GM04504 (cell line): ENCODE results near the gene ACHE.

ENCODE experiments used
- DNase-seq: peaks from one replicate; pipeline ENCODE4 v3.0.0-alpha.2; 2012; ENCODE audit warnings: low read depth

The ACHE gene

GRCh38 chr7:100896732-100897608 is 1.3 kb upstream of the ACHE start:
- no peak for DNase-seq

DNA sequence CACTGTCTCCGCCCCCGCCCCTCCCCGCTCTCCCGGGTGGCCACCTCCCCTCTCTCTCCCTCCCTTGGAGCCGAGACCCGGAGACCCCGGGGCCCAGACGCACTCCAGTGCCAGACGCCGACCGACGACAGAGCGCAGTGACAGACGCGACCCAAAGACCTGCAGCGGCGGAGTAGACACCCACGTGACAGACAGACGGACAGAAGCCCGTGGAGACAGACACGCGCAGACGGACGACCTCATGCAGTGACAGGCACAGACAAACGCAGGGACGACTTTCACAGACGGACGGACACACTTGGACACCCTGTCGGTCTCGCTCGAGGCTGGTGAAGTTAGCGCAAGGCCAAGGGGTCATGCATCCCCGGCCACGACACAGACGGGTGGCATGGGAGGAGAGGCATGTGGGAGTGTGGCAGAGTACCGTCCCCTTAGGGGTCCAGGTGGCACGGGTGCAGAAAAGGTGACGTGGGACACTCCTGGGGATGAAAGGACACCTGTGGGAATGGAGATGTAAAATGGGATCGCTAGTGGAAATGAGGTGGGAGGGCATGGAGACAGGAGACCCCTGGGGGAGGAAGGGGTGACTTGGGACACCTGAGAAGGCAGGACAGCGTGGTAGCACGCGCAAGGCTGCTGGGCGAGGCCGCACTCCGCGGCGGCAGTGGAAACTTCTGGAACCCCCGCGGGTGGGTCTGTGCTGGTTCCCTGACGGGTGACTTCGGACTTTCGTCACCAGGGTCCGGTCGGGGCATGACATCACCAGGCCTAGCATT is 456 bp upstream of the ACHE start:
- DNase-seq = no peak

DNA sequence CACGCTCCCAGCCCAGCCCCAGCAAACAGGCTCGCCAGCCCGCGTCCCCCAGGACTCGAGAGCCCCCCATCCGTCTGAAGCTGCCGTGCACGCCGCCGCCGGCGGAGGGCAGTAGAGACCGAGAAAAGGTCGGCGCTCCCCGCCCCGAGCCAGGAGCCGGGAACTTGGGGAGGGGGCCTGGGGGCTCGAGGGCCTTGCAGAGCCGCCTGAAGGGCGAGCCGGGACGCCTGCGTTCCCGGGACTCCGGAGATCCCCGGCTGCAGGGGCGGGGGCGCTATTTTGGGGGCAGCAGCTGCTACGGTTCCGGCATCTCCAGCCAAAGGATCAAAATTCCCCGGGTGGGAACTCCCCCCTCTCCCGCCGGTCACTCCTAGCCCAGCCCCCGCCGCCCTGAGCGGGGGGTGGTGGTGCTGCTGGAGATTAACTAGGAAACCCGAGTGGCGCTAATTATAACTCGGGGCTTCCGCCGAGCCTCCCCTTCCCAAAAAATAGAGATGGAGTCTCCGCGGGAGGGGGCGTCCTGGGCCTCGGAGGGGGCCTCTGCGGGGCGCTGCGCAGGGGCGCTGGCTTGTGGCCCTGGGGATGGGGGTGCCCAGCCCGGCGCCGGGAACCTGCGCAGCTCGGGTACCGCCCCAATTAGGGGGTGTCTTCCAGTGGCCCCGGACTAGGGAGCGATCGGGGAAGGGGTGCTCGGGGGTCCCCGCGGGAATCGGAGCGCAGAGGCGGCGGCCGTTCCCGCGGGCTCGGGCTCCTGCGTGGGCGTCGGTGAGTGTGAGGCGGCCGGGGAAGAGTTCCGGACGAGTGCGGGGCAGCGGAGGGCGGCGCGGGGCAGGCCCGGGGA is 608 bp downstream of the ACHE start:
- no peak for DNase-seq

DNA sequence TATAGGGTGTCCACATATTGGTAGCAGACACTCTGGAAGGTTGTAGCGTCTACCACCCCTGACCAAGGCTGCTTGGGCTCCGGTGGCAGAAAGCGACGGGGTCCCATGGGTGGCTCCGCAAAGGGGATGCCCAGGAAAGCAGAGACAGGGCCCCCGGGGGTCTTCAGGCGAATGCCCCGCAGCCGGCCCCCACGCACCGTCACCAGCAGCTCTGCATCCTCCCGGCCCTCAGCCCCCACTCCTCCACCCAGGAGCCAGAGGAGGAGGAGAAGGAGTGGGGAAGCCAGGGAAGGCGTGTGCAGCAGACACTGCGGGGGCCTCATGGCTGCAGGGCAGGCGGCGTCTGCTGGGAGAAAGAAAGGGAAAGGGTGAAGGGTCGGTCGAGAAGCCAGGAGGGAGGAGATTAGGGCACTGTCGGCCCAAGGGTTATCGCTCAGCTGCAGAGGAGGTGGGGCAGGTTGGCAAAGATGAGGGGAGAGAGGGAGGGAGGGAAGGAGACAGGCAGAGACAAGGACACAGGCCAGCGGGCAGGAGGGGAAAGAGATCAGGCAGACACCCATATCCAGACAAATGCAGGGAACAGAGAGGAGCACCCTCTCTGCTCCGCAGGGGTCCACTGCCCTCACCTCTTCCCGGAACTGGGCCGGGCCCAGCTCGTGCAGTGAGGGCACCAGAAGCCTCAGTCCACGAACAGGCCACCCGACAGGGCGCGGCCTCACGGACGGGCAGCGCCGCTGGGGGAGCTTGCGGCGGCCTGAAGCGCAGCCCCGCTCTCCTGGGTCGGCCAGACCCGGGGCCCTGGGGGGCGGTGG is 1.6 kb downstream of the ACHE start:
- DNase-seq = no peak

GRCh38 chr7:100893318-100893895 is 2.3 kb downstream of the ACHE start:
- DNase-seq = no peak

DNA sequence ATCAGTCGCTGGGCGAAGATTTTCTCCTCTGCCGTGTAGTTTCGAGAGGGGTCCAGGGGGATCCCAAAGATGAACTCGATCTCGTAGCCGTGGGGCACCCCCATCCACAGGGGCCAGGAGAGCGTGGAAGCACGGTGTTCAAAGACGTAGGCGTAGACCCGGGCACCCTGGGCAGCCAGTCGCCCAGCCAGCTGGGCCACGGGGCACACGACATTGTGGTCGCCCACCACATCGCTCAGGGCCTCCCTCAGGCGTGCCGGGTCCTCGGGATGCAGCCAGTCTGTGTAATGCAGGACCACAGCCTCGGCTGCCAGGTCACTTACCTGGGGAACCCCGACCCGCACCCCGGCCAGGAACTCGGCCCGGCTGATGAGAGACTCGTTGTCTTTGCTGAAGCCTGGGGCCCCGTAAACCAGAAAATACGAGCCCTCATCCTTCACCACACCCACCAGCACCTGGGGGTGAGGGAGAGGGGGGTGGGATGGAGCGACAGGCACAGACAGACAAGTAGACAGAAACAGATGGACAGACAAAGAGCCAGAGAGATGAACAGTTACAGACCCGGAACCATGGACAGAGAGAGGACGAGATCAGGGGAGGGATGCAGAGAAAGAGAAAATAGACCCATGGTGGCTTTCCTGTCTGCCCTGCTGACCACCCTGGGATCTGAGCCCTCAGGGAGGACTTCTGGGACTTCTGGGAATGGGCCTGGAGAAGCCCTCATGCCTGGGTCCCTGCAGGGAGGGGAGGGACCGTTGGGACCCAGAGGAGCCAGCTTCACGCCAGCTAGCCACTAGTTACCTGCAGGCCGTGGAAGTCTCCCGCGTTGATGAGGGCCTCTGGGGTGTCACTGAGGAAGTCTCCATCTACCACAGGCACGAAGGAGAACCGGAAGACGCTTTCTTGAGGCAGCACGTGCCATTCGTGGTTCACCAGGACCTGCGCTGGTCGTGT is 3.0 kb downstream of the ACHE start:
- DNase-seq = no peak

DNA sequence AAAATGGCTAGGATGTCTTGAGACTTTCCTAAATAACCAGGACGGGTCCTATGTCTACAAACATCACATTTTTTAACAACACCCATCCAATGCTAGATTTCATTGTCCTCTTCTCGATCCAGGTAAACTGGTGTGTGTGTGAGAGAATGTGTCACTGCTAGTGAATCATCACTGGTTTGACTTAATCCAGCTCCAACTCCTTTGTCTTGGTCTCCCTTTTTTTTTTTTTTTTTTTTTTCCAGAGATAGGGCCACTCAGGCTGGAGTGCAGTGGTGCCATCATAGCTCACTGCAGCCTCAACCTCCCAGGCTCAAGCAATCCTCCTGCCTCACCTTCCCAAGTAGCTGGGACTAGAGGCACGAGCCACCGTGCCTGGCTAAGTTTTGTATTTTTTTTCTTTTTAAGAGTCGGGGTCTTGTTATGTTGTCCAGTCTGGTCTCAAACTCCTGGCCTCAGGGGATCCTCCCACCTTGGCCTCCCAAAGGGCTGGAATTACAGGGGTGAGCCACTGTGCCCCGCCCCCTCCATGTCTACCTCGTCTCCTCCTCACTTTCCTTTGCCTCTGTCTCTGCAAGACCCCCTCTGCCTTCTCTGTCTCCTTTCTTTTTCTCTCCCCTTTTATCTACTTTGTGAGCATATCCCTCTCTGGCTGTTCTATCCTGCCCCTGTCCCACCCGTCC is 4.0 kb downstream of the ACHE start:
- DNase-seq = no peak

DNA sequence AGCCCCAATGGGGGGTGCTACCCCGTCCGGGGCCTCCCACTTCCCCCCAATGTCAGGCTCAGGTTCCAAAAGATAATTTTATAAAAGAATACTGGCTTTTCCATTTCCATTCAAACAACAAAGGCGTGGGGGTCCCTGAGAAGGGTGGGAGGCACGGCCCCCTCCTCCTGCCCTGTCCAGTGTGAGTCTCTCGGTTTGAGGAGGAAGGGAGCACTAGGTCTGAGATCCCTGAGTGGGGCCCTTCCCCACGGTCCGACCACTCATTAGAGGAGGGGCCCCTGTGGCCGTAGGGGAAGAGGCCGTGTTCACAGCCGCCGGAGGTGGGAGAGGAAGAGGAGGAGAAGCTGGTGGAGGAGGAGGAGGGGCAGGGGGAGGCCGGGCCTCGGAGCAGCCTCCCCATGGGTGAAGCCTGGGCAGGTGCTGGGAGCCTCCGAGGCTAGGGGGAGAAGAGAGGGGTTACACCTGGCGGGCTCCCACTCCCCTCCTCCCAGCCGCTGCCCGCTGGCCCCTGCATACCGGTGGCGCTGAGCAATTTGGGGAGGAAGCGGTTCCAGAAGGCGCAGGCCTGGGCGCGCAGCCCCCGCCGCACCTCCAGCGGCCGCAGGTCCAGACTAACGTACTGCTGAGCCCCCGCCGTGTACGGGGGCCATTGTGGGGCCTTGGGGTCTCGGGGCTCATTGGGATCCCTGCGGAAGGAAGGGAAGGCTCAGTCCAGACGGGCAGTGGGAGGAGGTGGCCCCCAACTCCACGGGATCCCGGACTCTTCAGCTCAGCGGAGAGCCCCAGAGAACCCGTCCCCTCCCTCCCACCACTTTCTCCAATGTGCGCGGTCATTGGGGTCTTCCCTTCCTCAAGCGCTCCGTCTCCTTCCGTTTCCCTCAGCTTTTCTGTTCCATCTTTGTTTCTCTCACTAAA is 4.8 kb downstream of the ACHE start:
- no peak for DNase-seq

GRCh38 chr7:100888988-100889750 is 6.5 kb downstream of the ACHE start, which contains the start of gene UFSP1:
Gene UFSP1 (minus strand): TSS chr7:100889715. CDS start chr7:100889271, 444 bp downstream.
- no peak for DNase-seq

DNA sequence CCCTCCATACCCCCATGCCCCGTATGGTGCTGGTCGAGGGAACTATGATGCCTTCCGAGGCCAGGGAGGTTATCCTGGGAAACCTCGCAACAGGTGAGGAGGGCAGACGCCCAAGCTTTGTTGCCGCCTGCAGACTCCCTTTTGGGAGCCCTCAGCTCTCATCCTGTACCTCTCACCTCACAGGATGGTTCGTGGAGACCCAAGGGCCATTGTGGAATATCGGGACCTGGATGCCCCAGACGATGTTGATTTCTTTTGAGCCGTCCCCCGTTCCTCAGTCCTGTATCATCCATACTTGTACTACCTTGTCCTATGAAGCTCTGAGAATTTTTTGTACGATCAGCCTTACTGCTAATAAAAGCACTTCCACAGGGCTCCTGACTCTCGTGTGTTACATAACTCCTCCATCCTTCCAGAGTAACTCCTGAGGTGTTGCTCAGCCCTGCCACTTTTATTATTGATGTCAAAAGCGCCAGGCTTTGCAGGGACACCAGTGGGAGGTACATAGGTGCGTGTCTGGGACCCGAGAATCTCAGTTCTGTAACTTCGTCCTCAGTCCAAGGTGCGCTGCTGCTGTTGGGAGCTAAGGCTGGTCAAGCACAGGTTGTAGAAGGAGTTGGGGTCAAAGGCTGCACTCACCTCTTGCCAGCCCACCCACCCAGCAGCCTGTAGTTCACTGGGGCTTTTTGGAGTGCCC is 7.2 kb downstream of the ACHE start:
- DNase-seq = no peak

DNA sequence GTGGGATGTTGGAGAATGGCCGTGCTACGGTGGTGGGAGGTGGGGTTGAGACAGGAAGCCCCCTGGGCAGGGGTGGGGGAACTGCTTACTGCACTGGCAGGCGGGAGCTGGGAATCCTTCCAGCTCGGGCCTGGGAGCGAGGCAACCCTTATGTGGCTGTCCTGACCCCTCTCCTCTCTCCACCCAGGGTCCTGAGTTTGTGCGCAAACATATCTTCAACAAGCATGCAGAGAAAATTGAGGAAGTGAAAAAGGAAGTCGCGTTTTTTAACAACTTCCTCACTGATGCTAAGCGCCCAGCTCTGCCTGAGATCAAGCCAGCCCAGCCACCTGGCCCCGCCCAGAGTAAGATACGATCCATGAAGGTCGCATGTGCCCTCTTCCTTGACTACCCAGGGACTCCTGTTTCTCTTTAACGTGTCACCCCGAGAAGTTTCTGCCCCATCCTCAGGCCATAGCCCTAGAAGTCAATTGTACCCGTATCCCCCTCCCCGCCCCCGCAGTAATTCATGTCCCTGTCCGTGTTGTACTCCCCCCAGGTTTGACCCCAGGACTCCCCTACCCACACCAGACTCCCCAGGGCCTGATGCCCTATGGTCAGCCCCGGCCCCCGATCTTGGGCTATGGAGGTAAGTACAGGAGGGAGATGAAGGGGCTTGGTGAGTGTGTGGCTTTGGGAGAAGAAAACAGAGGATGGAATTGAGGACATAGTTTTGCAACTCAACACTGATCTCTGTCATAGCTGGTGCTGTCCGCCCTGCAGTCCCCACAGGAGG is 8.0 kb downstream of the ACHE start:
- no peak for DNase-seq

DNA sequence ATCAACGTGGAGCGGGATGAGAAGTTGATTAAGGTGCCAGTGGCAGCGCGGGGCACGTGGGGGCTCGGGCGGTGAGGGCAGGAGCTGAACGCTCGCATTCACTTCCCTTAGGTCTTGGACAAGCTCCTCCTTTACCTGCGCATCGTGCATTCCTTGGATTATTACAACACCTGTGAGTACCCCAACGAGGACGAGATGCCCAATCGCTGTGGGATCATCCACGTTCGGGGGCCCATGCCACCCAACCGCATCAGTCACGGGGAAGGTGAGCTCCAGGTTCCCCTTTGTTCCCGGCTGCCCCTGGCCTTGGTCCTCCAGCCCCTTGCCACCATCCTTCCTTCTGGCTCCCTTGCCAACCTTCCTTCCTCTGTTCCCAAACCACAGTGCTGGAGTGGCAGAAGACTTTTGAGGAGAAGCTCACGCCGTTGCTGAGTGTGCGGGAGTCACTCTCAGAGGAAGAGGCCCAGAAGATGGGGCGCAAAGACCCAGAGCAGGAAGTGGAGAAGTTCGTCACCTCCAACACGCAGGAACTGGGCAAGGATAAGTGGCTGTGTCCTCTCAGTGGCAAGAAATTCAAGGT is 8.7 kb downstream of the ACHE start:
- DNase-seq = no peak

GRCh38 chr7:100886142-100886935 is 9.3 kb downstream of the ACHE start:
- no peak for DNase-seq

DNA sequence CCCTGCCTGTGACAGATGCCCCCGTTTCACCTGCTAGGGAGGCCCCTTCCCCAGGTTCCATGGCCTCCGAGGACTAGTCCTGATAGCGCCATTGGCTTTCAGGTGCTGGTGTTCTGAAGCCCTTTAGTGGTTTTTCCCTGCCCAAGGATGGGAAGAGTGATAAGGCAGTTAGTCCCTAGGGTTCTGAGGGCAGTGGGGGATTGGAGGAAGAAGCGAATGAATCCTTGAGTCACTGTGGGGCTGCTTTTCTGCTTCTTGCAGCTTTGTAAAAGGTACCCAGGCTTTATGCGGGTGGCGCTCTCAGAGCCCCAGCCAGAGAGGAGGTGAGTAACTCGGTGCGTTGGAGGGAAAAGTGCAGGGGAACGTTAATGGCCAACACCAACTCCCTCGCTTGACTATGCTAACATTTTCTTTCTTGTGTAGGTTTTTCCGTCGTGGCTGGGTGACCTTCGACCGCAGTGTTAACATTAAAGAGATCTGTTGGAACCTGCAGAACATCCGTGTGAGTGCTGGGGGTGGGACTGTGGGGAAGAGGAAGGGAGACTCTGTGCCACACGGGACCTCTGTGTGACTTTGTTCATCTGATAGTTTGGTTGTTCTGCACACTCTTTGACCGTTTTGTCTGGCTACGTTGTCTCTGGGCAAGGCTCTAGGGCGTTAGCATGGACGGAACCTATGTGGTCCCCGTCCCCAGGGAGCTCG is 10.1 kb downstream of the ACHE start:
- no peak for DNase-seq
